Panc1 (cell line): Measurements from ENCODE around the gene TMEM154.

Source experiments
- SIN3A ChIP-seq: IDR thresholded peaks from 2 replicates; pipeline ENCODE4 v1.6.1; 2012; ENCODE audit warnings: low read depth, mild to moderate bottlenecking, low read length, moderate library complexity, borderline replicate concordance; ENCODE audit not compliant: insufficient read depth
- TF ChIP-seq, protein P1 (sequence below), 2 experiments: IDR thresholded peaks; 2 replicates each; pipeline ENCODE4 v1.6.1; 2011 to 2012; ENCODE audit warnings: low read depth in 2 of 2, control low read depth in 1 of 2, low read length in 1 of 2, mild to moderate bottlenecking in 1 of 2, moderate library complexity in 1 of 2; ENCODE audit not compliant: insufficient read depth in 1 of 2
- TF ChIP-seq, protein P2 (sequence below): fragments of 450-650 bp; IDR thresholded peaks from 2 replicates; pipeline ENCODE4 v1.5.1; 2017; ENCODE audit warnings: mild to moderate bottlenecking

DNA sequence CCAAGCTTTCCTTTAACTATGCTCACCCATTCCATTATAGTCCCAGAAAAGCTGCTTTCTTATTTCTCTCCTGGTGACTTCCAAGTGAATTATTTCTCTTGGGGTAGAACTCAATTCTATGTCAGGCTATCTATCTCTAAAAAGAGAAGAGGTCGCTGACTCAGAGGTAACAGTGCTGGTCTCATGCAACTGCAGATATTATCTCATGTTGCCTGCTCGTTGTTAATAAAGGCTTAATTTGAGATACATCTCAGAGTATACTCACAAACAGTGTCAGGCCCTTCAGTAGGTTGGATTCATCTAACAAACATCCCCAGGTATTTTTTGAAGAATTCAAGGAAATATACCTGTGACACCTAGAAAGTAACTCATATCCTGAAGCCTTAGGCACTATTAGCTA lies 2.7 kb downstream of the TMEM154 start:
- TF ChIP-seq SIN3A: no peak
- TF ChIP-seq, protein P1, sequence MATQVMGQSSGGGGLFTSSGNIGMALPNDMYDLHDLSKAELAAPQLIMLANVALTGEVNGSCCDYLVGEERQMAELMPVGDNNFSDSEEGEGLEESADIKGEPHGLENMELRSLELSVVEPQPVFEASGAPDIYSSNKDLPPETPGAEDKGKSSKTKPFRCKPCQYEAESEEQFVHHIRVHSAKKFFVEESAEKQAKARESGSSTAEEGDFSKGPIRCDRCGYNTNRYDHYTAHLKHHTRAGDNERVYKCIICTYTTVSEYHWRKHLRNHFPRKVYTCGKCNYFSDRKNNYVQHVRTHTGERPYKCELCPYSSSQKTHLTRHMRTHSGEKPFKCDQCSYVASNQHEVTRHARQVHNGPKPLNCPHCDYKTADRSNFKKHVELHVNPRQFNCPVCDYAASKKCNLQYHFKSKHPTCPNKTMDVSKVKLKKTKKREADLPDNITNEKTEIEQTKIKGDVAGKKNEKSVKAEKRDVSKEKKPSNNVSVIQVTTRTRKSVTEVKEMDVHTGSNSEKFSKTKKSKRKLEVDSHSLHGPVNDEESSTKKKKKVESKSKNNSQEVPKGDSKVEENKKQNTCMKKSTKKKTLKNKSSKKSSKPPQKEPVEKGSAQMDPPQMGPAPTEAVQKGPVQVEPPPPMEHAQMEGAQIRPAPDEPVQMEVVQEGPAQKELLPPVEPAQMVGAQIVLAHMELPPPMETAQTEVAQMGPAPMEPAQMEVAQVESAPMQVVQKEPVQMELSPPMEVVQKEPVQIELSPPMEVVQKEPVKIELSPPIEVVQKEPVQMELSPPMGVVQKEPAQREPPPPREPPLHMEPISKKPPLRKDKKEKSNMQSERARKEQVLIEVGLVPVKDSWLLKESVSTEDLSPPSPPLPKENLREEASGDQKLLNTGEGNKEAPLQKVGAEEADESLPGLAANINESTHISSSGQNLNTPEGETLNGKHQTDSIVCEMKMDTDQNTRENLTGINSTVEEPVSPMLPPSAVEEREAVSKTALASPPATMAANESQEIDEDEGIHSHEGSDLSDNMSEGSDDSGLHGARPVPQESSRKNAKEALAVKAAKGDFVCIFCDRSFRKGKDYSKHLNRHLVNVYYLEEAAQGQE (IDR thresholded peaks at IDR 0.05; ENCODE audit: insufficient read depth in 1 of 2, low read depth in 2 of 2, low read length in 1 of 2): no peak
- TF ChIP-seq, protein P2, sequence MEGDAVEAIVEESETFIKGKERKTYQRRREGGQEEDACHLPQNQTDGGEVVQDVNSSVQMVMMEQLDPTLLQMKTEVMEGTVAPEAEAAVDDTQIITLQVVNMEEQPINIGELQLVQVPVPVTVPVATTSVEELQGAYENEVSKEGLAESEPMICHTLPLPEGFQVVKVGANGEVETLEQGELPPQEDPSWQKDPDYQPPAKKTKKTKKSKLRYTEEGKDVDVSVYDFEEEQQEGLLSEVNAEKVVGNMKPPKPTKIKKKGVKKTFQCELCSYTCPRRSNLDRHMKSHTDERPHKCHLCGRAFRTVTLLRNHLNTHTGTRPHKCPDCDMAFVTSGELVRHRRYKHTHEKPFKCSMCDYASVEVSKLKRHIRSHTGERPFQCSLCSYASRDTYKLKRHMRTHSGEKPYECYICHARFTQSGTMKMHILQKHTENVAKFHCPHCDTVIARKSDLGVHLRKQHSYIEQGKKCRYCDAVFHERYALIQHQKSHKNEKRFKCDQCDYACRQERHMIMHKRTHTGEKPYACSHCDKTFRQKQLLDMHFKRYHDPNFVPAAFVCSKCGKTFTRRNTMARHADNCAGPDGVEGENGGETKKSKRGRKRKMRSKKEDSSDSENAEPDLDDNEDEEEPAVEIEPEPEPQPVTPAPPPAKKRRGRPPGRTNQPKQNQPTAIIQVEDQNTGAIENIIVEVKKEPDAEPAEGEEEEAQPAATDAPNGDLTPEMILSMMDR: no peak
